IPS-18a (cell line): ENCODE data around the gene PLS1.

ENCODE experiments used
- H3K27ac ChIP-seq: one replicate; pipeline ENCODE4 v1.5.1; 2013; ENCODE audit warnings: low read length
- H3K27me3 ChIP-seq: one replicate; pipeline ENCODE4 v1.6.1; 2013; ENCODE audit warnings: mild to moderate bottlenecking, low read length; ENCODE audit not compliant: control insufficient read depth, insufficient read depth
- H3K36me3 ChIP-seq: one replicate; pipeline ENCODE4 v1.6.1; 2013; ENCODE audit warnings: low read depth, low read length; ENCODE audit not compliant: control insufficient read depth
- H3K4me1 ChIP-seq: one replicate; pipeline ENCODE4 v1.6.1; 2013; ENCODE audit warnings: low read depth, low read length; ENCODE audit not compliant: control insufficient read depth
- H3K4me3 ChIP-seq: one replicate; pipeline ENCODE4 v1.5.1; 2013; ENCODE audit warnings: low read length
- H3K9ac ChIP-seq: one replicate; pipeline ENCODE4 v1.6.1; 2013; ENCODE audit warnings: mild to moderate bottlenecking, low read length, moderate library complexity
- H3K9me3 ChIP-seq: one replicate; pipeline ENCODE4 v1.6.1; 2013; ENCODE audit warnings: low read depth, low read length; ENCODE audit not compliant: control insufficient read depth

The PLS1 gene

GRCh38 chr3:142622405-142622804 is 26.2 kb downstream of the PLS1 start:
- Histone ChIP-seq H3K27ac (no peak overlapping the region), H3K9ac (no peak overlapping the region), H3K36me3 (no peaks in the 10 kb centered on the region), H3K9me3 (no peaks in the 10 kb centered on the region), H3K4me1 (no peaks in the 10 kb centered on the region), H3K4me3 (no peak overlapping the region), H3K27me3 (no peaks in the 10 kb centered on the region)

- Histone ChIP-seq H3K4me1 (no peaks in the 10 kb centered on the region), H3K9me3 (no peaks in the 10 kb centered on the region), H3K9ac (no peak overlapping the region), H3K4me3 (no peak overlapping the region), H3K27me3 (no peaks in the 10 kb centered on the region), H3K27ac (no peak overlapping the region), H3K36me3 (no peaks in the 10 kb centered on the region)
Measured at GRCh38 chr3:142623194-142623593, 27.0 kb downstream of the PLS1 start.

DNA sequence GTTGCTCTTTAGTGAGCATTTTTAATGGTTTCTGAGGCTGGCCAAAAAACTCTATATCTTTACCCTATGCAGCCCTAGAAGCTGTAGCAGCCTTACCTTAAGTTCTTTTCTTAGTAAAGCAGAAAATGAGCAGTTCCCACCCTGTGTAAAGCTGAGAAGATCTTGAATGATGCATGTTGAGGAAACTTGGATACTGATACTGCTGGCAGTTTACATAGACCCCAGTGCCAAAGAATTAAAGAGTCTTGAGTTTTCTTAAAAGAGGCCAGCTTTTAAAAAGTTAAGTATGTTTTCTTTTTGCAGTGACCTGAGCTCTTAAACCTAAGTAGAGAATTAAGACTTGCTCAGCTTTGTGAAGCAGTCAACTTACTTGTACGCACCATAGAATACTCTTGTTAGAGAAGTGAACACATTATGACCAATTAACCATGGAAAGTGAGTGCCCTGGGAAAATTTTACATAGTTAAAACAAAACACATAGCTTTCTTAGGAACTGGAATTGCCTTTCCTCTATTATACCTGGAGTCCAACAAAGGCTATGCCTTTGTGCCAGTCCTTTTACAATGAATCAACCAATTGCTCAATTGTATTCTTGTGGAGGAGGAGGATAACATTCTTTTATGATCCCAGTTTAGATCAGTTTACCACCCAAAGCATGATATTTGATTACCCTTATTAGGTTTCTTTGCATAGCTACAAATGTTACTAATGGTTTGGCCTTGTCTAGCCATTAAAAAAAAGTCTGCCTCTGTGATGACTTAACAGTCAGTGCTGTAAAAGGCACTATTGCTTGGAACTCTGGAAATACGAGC is 28.4 kb downstream of the PLS1 start:
- H3K36me3 ChIP-seq = no peaks in the 10 kb centered on the region
- H3K27ac ChIP-seq = no peak overlapping the region
- no peaks in the 10 kb centered on the region for H3K27me3 ChIP-seq
- no peak overlapping the region for H3K9ac ChIP-seq
- H3K4me1 ChIP-seq = no peaks in the 10 kb centered on the region
- no peaks in the 10 kb centered on the region for H3K9me3 ChIP-seq
- H3K4me3 ChIP-seq = no peak overlapping the region

- no peak overlapping the region for H3K9ac ChIP-seq
- no peak overlapping the region for H3K27ac ChIP-seq
- H3K4me3 ChIP-seq = no peak overlapping the region
- no peaks in the 10 kb centered on the region for H3K36me3 ChIP-seq
- H3K9me3 ChIP-seq = no peaks in the 10 kb centered on the region
- H3K4me1 ChIP-seq = no peaks in the 10 kb centered on the region
- no peaks in the 10 kb centered on the region for H3K27me3 ChIP-seq
Measured at GRCh38 chr3:142625153-142625440, 28.9 kb downstream of the PLS1 start.

GRCh38 chr3:142626971-142627370 is 30.8 kb downstream of the PLS1 start:
- no peak overlapping the region for H3K27ac ChIP-seq
- H3K4me1 ChIP-seq = no peaks in the 10 kb centered on the region
- no peaks in the 10 kb centered on the region for H3K9me3 ChIP-seq
- H3K4me3 ChIP-seq = no peak overlapping the region
- H3K9ac ChIP-seq = no peak overlapping the region
- no peaks in the 10 kb centered on the region for H3K27me3 ChIP-seq
- no peaks in the 10 kb centered on the region for H3K36me3 ChIP-seq

DNA sequence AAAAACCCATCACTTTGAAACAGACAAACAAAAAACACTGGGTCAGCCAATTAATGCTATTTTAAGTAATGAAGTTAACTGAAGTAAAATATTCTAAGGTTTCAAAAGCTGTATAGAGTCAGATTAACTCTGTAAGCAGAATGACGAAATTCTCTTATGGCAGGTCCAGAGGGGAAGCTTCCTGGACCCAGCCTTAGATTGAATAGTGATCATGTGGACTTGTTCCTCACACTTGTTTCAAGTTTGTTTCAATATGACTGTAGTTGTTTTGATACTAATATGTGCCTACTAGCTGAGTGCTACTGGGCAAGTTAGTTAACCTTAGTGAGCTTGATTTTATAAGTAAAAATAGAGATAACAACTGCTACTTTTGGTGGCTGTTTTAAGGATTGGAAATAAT is 32.6 kb downstream of the PLS1 start:
- H3K9me3 ChIP-seq = no peaks in the 10 kb centered on the region
- H3K27me3 ChIP-seq = no peaks in the 10 kb centered on the region
- no peaks in the 10 kb centered on the region for H3K4me1 ChIP-seq
- H3K4me3 ChIP-seq = no peak overlapping the region
- H3K27ac ChIP-seq = no peak overlapping the region
- no peaks in the 10 kb centered on the region for H3K36me3 ChIP-seq
- no peak overlapping the region for H3K9ac ChIP-seq

DNA sequence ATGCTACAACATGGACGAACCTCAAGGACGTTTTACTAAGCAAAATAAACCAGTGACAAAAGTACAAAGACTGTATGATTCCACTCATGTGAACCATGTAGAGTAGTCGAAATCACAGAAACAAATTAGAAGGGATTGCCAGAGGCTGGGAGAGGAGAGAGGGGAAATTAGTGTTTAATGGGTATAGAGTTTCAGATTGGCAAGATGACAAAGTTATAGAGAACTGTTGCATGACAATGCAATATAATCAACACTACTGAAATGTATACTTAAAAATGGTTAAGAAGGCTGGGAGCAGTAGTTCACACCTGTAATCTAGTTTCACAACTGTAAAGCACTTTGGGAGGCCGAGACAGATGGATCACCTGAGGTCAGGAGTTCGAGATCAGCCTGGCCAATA is 36.9 kb downstream of the PLS1 start:
- Histone ChIP-seq H3K27ac (no peak overlapping the region), H3K36me3 (no peaks in the 10 kb centered on the region), H3K4me1 (no peaks in the 10 kb centered on the region), H3K27me3 (no peaks in the 10 kb centered on the region), H3K4me3 (no peak overlapping the region), H3K9me3 (no peaks in the 10 kb centered on the region), H3K9ac (no peak overlapping the region)

GRCh38 chr3:142636050-142636449 is 39.9 kb downstream of the PLS1 start:
- H3K9ac ChIP-seq = no peak overlapping the region
- H3K27me3 ChIP-seq = no peaks in the 10 kb centered on the region
- H3K9me3 ChIP-seq = no peaks in the 10 kb centered on the region
- H3K27ac ChIP-seq = no peak overlapping the region
- H3K4me1 ChIP-seq = no peaks in the 10 kb centered on the region
- no peaks in the 10 kb centered on the region for H3K36me3 ChIP-seq
- H3K4me3 ChIP-seq = no peak overlapping the region

DNA sequence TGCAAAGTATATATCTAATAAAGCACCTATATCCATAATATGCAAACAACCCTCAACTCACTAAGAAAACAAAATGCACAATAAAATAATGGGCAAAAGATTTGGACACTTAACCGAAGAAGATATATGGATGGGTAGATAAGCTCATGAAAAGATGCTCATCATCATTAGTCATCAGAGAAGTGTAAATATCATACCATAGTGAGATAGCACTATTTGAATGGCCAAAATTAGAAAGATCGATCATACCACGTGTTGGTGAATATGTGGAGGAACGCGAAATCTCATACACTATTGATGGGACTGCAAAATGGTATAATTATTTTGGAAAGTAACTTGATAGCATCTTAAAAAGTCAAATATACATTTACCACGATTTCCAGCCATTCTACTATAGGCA is 40.5 kb downstream of the PLS1 start:
- H3K4me1 ChIP-seq = no peaks in the 10 kb centered on the region
- no peak overlapping the region for H3K27ac ChIP-seq
- no peaks in the 10 kb centered on the region for H3K36me3 ChIP-seq
- no peak overlapping the region for H3K4me3 ChIP-seq
- no peak overlapping the region for H3K9ac ChIP-seq
- H3K27me3 ChIP-seq = no peaks in the 10 kb centered on the region
- H3K9me3 ChIP-seq = no peaks in the 10 kb centered on the region

- Histone ChIP-seq H3K27me3 (no peaks in the 10 kb centered on the region), H3K4me3 (no peak overlapping the region), H3K9me3 (no peaks in the 10 kb centered on the region), H3K36me3 (no peaks in the 10 kb centered on the region), H3K27ac (no peak overlapping the region), H3K9ac (no peak overlapping the region), H3K4me1 (no peaks in the 10 kb centered on the region)
Measured at GRCh38 chr3:142638291-142638690, 42.1 kb downstream of the PLS1 start.

DNA sequence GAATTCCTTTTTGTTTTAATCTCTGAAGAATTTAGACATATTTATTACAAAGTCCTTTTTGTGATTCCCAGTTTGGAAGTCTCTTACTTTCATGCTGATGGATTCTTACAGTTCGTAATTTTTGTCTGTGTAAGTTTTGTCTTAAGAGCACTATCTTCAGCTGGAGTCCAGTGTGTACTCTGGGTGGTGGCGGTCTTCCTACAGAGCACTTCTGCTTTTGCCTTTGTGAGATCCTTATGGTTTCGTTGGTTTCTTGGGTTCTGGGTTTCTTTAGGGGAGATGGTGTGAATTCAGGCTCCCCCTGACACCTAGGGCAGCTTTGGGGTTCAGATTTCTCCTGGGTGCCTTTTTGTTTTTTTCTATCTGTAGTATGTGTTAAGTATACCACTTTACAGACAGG is 45.3 kb downstream of the PLS1 start:
- peaks cover 4% of the 10 kb centered on the region for H3K4me1 ChIP-seq
- H3K27me3 ChIP-seq = no peaks in the 10 kb centered on the region
- no peaks in the 10 kb centered on the region for H3K9me3 ChIP-seq
- no peak overlapping the region for H3K4me3 ChIP-seq
- H3K36me3 ChIP-seq = no peaks in the 10 kb centered on the region
- H3K27ac ChIP-seq = no peak overlapping the region
- no peak overlapping the region for H3K9ac ChIP-seq

GRCh38 chr3:142642956-142643355 is 46.8 kb downstream of the PLS1 start:
- peaks cover 4% of the 10 kb centered on the region for H3K4me1 ChIP-seq
- no peak overlapping the region for H3K27ac ChIP-seq
- no peak overlapping the region for H3K9ac ChIP-seq
- H3K9me3 ChIP-seq = no peaks in the 10 kb centered on the region
- H3K4me3 ChIP-seq = no peak overlapping the region
- H3K36me3 ChIP-seq = no peaks in the 10 kb centered on the region
- H3K27me3 ChIP-seq = no peaks in the 10 kb centered on the region
